ENCODE measurements around the gene STEAP1.

STEAP1 gene

GRCh38 chr7:90172624-90173023 is 18.4 kb downstream of the STEAP1 start:
- Histone ChIP-seq H4K20me1 (ENCODE audit: insufficient read depth, low read length) (no peaks in the 10 kb centered on the region), H3K4me2 (ENCODE audit: low read length) (no peak overlapping the region), H3K9me2 (ENCODE audit: low read depth, low read length) (no peaks in the 10 kb centered on the region; the same call in 1 of the 2 replicates), H3K9ac (ENCODE audit: low read length) (no peak overlapping the region), H3K4me1 (ENCODE audit: insufficient read depth, low read length, severe bottlenecking) (no peaks in the 10 kb centered on the region), H3K27me3 (ENCODE audit: insufficient read depth, low read length) (no peaks in the 10 kb centered on the region), H3K79me2 (ENCODE audit: insufficient read depth, low read length) (no peaks in the 10 kb centered on the region), H2AFZ (ENCODE audit: low read length) (no peak overlapping the region), H3K9me3 (ENCODE audit: low read length) (0 out of 2 replicates have a peak, but pooled peaks cover 3% of the 10 kb centered on the region), H3K27ac (ENCODE audit: low read depth, low read length, poor library complexity, severe bottlenecking) (no peak overlapping the region), H3K36me3 (ENCODE audit: insufficient read depth, low read length) (no peaks in the 10 kb centered on the region), H3F3A (ENCODE audit: insufficient read depth, low read length) (no peaks in the 10 kb centered on the region), H3K4me3 (ENCODE audit: low read depth, low read length, poor library complexity, severe bottlenecking) (no peak overlapping the region)
- TF ChIP-seq EZH2 (IDR thresholded peaks at IDR 0.05; ENCODE audit: borderline replicate concordance, low read length) (no peak), CTCF (IDR thresholded peaks at IDR 0.05; ENCODE audit: low read length) (no peak)

GRCh38 chr7:90173127-90173844 is 19.0 kb downstream of the STEAP1 start:
- no peak overlapping the region for H3K9ac ChIP-seq (ENCODE audit: low read length)
- 0 out of 2 replicates have a peak, but pooled peaks cover 3% of the 10 kb centered on the region for H3K9me3 ChIP-seq (ENCODE audit: low read length)
- H3K4me2 ChIP-seq (ENCODE audit: low read length): no peak overlapping the region
- no peaks in the 10 kb centered on the region; the same call in 1 of the 2 replicates for H3K9me2 ChIP-seq (ENCODE audit: low read depth, low read length)
- no peak overlapping the region; the same call in 1 of the 2 replicates for H2AFZ ChIP-seq (ENCODE audit: low read length)
- H4K20me1 ChIP-seq (ENCODE audit: insufficient read depth, low read length): no peaks in the 10 kb centered on the region
- TF ChIP-seq CTCF (IDR thresholded peaks at IDR 0.05; ENCODE audit: low read length) (no peak), EZH2 (IDR thresholded peaks at IDR 0.05; ENCODE audit: borderline replicate concordance, low read length) (no peak)
- H3K79me2 ChIP-seq (ENCODE audit: insufficient read depth, low read length): no peaks in the 10 kb centered on the region
- no peaks in the 10 kb centered on the region for H3K36me3 ChIP-seq (ENCODE audit: insufficient read depth, low read length)
- H3K27me3 ChIP-seq (ENCODE audit: insufficient read depth, low read length): no peaks in the 10 kb centered on the region
- H3K4me3 ChIP-seq (ENCODE audit: low read depth, low read length, poor library complexity, severe bottlenecking): no peak overlapping the region
- H3K27ac ChIP-seq (ENCODE audit: low read depth, low read length, poor library complexity, severe bottlenecking): no peak overlapping the region
- no peaks in the 10 kb centered on the region for H3K4me1 ChIP-seq (ENCODE audit: insufficient read depth, low read length, severe bottlenecking)
- H3F3A ChIP-seq (ENCODE audit: insufficient read depth, low read length): no peaks in the 10 kb centered on the region

DNA sequence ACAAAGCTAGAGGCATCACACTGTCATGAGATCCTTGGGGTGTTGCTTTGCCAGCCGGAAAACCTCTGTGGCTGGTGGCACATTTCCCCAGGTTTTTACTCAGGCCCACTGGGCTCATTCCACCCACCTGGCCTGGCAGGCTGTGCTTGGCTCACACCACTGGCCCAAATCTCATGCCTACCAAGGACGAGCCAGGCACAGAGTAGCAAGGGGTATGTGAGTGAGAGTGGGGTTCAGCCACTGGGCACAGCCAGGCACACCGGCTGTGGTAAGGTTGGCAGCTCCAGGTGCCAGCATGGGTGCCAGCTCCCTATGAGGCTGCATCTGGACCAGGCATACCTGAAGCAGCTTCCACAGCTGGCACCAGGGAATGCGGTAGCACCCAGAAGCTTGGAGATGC is 21.4 kb downstream of the STEAP1 start:
- no peaks in the 10 kb centered on the region for H3F3A ChIP-seq (ENCODE audit: insufficient read depth, low read length)

More for the DNA sequence above, 21.4 kb downstream of the STEAP1 start:
- Histone ChIP-seq H3K9me3 (ENCODE audit: low read length) (0 out of 2 replicates have a peak, but pooled peaks cover 3% of the 10 kb centered on the region), H3K9ac (ENCODE audit: low read length) (no peak overlapping the region), H3K9me2 (ENCODE audit: low read depth, low read length) (no peaks in the 10 kb centered on the region), H3K4me1 (ENCODE audit: insufficient read depth, low read length, severe bottlenecking) (no peaks in the 10 kb centered on the region), H4K20me1 (ENCODE audit: insufficient read depth, low read length) (no peaks in the 10 kb centered on the region), H3K36me3 (ENCODE audit: insufficient read depth, low read length) (no peaks in the 10 kb centered on the region), H2AFZ (ENCODE audit: low read length) (no peak overlapping the region), H3K4me2 (ENCODE audit: low read length) (no peak overlapping the region), H3K27me3 (ENCODE audit: insufficient read depth, low read length) (no peaks in the 10 kb centered on the region), H3K4me3 (ENCODE audit: low read depth, low read length, poor library complexity, severe bottlenecking) (no peak overlapping the region), H3K27ac (ENCODE audit: low read depth, low read length, poor library complexity, severe bottlenecking) (no peak overlapping the region), H3K79me2 (ENCODE audit: insufficient read depth, low read length) (no peaks in the 10 kb centered on the region)
- TF ChIP-seq EZH2 (IDR thresholded peaks at IDR 0.05; ENCODE audit: borderline replicate concordance, low read length) (no peak), CTCF (IDR thresholded peaks at IDR 0.05; ENCODE audit: low read length) (no peak)

All from OCI-LY1 (cell line).